Activated CD4-positive, alpha-beta T cell treated with anti-CD3 and anti-CD28 coated beads, Interleukin-2, amount 50 U/mL, for 4 hours (primary cell): Measurements from ENCODE around the gene ATXN3.
"Not testable (repeated sequence)": the region's sequence is repeated elsewhere in the genome, so short reads cannot be mapped to it uniquely, and the experiment has no call there.

ENCODE experiments used
- DNase-seq, 2 experiments: peaks; one replicate each; pipeline ENCODE4 v3.0.0-alpha.2; 2020

ATXN3 gene

DNA sequence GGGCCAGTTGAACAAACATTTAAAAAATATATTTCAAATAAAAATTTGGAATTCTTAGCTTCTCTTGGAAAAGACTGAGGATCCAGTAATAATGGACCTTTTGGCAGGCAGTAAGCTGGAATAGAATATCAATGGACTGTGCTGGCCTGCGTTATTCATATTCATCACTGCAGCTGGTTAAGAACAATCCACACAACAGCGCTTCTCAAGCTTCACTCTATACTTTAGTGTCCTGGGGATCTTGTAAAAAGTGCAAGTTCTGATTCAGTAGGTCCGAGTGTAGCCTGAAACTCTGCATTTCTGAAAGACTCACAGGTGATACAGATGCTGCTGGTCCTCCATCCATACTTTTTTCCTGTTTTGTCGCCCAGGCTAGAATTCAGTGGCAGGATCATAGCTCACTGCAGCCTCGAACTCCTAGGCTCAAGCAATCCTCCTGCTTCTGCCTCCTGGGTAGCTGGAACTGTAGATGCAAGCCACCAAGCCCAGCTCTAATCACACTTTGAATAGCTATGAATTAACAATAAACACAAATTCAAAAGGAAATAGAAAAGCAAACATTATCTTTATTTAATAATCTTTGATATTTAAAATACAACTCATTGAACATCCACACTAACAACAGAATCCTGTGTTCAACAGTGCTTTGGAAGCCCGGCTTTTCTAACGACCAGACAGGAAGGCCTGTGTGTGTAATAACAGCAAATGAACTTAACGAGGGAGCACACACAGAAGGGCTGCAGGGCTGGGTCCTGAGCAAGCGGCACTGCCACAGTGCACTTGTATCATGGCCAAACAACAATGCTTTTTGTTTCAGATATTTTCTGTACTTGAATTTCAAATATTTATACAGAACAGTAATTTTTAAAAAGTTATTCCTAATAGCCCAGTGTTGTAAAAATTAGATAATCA lies 48.1 kb downstream of the ATXN3 start:
- DNase-seq: no peak

DNA sequence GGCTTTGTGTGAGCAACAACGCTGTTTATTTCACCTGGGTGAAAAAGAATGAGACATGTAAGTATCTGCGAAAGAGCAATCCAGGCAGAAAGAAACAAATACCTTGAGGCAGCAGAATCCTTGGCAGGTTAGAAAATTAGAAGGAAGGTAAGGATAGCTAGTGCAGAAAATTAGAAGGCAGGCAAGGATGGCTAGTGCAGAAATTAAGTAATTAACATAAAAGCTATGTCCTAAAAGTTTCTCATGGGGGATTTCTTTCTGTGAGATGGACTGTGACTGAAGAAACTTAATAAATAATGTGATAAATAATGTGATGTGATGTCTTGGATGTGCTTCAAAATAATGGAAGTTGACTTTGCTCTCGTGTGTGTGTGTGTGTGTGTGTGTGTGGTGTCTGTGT lies 56.6 kb downstream of the ATXN3 start:
- no peak for DNase-seq

DNA sequence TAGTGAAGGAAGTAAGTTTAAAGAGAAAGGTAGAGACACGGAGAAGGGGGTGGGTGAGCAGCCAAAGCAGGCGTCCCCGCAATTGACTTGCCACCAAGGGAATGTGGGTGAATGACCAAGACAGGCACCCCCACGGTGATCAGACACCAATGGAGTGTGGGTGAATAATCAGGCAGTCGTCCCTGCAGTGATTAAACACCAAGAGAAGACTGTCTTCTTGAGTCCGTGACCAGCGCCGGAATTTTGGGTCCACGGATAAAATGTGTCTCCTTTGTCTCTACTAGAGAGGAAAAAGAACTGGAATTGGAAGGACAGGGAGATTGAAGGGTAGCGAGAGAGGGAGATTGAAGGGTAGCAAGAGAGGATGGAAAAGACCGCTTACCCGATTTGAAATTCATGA lies 57.2 kb downstream of the ATXN3 start:
- not testable (repeated sequence) for DNase-seq

DNA sequence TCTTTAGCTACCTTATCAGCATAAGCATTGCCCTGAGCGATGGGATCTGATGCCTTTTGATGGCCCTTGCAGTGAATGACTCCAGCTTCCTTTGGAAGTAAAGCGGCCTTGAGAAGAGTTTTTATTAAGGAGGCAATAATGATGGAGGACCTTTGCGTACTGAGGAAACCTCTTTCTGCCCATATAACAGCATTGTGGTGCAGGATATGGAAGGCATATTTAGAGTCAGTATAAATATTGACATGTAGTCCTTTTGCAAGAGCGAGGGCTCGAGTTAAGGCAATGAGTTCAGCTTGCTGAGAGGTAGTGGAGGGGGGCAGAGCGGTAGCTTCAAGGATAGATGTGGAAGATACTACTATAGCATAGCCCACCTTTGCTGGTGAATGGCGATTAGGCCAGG lies 60.5 kb downstream of the ATXN3 start:
- not testable (repeated sequence) for DNase-seq

DNA sequence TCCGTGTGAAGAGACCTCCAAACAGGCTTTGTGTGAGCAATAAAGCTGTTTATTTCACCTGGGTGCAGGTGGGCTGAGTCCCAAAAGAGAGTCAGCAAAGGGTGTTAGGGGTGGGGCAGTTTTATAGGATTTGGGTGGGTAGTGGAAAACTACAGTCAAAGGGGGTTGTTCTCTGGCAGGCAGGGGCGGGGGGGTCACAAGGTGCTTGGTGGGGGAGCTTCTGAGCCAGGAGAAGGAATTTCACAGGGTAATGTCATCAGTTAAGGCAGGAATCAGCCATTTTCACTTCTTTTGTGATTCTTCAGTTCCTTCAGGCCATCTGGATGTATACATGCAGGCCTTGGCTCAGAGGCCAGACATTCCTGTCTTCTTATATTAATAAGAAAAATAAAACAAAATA lies 64.6 kb downstream of the ATXN3 start:
- not testable (repeated sequence) for DNase-seq

DNA sequence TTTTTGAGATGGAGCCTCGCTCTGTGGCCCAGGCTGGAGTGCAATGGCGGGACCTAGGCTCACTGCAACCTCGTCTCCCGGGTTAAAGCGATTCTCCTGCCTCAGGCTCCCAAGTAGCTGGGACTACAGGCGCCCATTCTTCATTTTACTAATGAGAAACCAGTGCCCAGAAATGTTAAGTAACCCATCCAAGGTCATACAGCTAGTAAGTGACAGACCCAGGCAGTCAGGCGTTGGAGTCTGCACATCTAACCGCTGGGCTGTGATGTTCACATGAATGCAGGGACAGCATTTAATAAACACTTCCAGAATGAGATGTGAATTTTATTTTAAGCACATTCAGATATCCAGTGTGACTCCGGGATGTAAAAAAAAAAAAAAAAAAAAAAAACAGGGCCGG lies 65.2 kb downstream of the ATXN3 start:
- DNase-seq: no peak

DNA sequence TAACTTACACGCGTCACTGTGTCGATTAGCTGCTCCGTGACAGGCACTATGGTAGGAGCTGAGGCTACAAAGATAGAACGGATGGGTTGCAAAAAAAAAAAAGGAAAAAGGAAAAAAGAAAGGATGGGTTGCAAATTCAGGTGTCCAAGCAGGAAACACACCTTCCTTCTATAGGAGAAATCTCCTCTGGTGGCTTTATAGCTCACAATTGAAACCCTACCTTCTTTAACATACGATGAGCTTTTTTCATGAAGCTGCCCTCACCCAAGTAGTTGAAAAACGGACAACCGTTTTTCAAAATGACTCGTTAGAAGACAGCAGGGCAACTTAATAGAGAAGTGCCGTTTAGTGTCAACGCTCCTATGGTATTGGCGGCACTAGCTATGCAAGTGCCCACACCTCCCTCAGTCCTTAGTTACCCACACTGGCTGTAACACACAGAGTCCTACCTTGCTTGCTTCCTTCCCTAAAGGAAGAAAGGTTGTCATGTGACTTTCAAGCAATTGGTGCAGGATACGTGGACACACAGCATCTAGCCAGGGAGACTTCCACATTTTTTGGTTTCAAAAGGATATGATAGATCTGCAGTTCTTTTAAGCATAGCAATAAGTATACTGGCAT lies 65.8 kb downstream of the ATXN3 start:
- no peak for DNase-seq

DNA sequence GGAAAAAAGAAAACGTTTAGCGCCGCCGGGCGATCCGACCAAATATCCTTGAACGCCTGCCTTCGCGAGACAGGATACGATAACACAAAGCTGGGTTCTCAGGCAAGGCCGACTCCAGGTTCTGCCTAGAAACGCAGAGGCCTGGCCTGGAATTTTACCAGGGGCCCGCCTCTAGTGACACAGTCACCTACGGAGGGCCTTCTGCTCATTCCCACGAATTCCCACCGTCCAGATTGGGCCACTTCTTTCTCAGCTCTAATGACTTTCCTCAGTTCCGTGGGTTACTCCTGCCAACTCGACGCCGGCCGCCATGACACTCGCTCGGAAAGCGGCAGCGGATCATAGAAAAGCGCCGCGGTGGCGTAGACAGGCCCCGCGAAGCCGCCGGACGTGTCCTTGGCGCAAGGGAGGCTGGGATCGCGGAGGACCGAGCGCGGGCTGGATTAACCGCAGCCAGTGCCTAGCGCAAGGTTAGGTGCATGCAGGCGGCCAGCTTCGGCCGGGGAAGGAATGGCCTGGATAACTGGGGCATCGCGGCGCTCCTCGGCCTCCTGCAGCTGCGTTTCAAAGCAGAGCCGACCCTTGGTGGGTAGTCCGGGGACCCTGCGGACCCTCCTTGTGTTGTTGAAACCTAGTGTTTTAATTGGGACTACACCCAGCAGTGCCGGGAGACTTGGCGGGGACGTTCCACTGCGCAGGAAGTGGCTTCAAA lies 66.5 kb downstream of the ATXN3 start, which contains the start of gene TRIP11:
TSS of gene TRIP11 (minus strand) at position 341 of the 712 bp plus-strand sequence. CDS start 374 bp downstream, outside the sequence.
- peak; percentile 92 to 94 for DNase-seq

DNA sequence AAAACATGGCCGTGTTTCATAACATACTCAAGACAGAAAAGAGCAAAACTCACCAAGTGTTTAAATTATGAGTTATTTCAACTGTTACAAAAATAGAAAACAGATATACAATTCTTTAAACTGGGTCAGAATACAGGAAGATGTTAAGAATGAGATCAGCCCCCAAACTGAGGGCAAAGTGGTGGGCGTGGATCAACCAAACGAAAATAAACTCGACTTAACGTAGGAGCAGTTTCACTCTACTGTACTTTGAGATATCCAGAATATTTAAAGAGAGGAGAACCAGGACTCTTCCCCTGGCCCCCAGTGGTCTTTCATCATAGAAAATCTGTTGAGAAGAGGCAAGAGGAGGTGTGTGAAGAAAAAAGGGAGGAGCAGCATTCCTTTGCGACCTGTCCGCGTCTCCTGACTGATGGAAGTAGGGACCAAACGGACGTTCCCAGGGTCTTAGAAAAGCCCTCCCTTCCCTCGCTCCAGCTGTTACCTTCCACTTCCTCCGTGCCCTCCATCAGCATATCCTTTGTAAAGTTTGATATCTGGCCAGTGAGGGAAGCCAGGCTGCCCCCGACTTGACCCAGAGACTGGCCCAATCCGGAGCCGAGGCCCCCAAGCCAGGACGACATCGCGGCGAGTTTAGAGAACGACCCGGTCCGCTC lies 67.2 kb downstream of the ATXN3 start:
- peak in 1 of 2 experiments; percentile 8 for DNase-seq

DNA sequence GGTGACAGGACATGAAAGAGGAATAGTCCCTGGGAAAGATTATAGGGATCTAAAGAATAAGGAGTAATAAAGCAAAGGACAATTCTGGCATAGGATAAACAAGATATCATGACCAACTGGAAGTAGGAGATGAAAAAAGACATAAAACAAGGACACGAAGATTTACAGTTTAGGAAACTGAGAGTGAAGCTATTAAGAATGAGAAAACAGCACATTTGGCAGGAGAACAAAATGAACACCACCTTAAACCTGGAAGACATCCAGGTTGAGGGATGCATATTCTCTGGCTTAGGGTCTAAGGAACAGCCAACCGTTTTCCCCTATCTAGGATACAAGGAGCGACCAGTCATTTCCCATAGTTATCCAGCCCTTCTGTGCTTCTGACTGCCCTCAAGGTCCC lies 68.4 kb downstream of the ATXN3 start:
- DNase-seq: no peak

DNA sequence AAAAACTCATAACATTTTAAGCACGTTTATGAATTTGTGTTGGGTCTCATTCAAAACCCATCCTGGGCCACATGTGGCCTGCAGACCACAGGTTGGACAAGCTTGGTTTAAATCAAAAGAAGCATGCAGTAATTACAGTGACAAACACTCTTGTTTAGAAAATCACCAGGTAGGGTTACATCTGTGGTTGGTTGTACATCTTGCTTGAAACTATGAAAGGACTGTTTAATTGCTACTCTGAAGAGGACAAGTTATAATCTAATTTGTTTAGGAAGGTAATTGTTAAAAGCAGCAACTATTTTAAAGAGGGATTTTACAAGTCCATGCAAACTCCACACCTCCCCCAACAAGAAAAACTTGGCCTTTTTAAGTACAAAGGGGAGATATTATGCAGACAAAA lies 70.5 kb downstream of the ATXN3 start:
- DNase-seq: no peak

DNA sequence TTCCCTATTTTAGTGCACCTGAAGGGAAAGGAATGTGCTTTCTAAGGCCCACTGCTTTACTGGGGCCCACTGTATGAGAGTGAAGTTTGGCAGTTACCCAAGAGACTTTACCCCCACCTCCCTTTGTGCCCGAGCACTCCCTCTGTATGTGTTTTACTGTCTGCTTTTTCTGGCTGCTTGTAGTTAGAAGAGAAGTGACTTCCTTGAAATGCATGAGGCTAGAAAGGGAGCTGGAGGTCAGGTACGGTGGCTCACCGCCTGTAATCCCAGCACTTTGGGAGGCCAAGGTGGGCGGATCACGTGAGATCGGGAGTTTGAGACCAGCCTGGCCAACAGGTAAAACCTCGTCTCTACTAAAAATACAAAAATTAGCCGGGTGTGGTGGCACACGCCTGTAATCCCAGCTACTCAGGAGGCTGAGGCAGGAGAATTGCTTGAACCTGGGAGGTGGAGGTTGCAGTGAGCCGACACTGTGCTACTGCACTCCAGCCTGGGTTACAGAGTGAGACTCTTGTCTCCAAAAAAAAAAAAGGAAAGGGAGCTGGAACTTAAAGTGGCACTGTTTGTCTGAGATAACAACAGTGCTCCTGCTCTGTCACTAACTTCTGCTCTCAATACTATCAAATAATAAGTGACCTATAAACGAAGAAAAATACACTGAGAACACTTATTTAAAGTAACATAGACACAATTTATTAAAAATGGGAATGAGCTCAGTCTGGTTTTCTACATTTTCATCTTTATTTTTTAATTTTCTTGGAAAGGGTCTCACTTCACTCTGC lies 72.3 kb downstream of the ATXN3 start:
- no peak for DNase-seq

DNA sequence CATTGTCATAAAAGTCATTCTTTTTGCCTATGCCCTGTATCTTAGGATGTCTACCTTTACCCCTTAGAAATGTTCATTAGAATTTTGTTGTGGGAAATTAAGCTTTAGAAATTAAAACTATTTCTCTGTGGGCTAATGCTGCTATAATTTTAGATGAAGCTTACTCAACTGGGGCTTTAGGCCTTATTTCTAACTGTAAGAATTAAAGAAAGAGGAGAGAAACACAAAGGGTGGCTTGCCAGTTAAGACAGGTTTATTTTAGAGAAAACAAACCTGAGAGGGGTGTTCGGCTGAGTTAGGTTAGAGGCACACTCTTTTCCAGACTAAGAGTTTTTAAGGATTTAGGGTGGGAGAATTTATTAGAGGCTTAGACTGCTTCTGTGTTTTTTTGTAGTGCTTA lies 72.9 kb downstream of the ATXN3 start:
- DNase-seq: no peak

DNA sequence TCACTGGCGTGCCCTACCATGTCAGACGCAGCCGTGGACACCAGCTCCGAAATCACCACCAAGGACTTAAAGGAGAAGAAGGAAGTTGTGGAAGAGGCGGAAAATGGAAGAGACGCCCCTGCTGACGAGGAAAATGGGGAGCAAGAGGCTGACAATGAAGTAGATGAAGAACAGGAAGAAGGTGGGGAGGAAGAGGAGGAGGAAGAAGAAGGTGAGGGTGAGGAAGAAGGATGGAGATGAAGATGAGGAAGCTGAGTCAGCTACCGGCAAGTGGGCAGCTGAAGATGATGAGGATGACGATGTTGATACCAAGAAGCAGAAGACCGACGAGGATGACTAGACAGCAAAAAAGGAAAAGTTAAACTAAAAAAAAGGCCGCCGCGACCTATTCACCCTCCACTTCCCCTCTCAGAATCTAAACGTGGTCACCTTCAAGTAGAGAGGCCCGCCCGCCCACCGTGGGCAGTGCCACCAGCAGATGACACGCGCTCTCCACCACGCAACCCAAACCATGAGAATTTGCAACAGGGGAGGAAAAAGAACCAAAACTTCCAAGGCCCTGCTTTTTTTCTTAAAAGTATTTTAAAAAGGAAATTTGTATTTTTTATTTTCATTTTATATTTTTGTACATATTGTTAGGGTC lies 79.7 kb downstream of the ATXN3 start:
- no peak for DNase-seq

DNA sequence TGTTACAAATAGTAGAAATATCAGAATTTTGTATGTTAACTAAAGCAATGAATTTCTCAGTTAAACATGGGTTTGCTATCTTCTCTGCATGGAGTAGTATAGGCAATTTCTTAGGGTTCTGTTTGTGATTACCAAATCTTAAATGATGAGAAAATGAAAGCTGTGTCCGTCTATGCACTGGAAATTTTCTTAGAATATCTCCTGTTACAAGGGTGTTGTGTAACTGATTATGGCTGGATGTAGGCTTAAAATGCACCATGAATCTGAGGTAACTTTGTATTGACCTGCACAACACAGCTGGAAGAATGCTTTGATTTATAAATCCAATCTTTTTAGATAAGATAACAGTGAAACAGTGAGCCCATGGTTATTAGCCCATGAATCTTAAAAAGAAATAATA lies 84.3 kb downstream of the ATXN3 start:
- DNase-seq: no peak

DNA sequence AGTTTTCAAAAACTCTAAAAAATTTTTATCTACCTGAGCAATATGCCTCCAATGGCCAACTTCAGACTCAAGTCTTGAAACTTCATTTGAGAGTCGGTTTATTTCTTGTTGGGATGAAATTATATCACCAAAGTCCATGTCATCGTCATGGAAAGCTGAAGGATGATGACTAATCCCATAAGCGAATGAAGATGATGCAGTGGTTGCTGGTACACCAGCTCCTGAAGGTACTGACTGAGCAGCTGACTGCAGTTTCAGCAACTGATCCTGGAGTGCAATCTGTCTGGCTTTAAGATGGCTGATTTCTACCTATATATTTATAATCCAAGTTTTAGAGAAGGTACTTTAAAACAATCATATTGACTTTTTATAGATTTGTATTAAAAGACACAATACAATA lies 84.9 kb downstream of the ATXN3 start:
- DNase-seq: no peak

DNA sequence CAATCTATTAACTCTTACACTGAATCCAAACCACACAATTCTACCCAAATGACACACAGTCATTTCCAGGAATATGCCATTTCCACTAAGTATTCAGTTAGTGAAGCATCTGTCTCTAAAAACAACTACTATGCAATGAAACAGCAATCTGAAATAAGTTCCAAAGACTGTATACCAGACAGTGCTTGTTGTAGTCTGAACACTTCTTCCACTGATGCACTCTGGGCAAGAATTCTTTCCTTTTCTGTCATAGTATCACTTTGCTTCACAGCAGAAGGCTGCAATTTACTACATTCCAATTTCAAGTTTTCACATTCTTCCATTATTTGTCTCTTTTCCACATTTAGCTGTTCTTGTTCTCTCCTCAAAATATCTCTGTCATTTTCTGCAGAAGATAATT lies 92.3 kb downstream of the ATXN3 start:
- DNase-seq: no peak

DNA sequence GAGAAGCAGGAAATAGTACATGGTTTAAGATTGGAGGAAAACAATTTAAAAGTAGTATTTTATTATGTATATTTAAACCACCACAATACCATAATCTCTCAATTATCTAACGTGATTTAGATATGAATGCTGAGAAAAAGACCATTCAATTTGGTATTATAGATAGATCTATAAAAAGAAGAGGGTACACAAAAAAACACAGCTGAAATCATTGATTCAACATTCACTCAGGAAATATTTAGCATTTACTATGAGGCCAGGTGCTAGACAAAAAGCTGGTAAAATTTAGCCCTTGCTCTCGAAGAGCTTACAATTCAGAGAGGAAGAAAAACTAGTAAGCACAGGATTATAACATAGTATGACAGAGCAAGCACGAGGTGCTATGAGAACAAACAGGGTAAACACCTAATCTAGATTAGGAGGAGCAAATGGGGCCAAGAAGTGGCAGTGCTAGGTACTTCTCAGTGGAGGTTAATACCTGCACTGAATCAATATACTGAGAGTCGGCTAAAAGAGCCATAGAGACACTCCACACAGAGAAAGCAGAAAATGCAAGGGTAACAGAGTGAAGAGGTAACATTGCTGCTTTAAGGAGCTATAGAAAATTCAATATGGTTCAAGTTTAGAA lies 94.1 kb downstream of the ATXN3 start:
- DNase-seq: no peak

DNA sequence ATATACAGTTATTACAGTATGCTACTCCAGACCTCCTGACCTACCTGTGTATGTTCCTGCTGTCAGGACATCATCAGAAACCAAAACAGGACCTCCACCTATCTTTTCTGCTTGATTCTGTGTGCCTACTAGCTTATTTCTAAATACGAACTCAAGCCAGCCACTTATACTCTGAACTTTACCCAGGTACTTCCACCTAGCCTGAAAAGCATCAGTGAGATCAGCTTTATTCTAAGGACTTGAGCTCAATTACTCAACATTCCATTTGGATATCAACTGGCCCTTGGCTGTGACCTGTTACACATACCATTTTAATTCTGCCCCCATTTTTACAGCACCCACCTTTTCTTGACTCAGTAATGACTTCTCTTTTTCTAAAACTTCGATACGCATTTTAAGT lies 95.7 kb downstream of the ATXN3 start:
- DNase-seq: no peak

DNA sequence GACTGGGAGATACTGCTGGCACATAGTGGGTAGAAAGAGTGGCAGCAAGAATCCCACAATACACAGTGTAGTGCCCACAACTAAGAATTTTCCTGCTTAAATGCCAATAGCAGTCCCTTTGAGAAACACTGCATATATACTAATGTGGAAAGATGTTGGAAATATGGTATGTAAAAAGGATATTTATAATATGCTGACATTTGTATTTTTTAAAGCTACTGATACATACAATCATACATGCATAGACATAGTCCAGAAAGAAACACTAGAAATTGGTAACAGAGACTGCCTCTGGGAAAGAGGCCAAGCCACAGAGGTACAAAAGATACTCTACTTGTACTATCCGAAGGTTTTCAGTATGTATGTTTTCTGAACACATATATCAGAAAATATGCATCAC lies 96.8 kb downstream of the ATXN3 start:
- no peak for DNase-seq
